NCI-H2107 treated with DMSO at 0.1 percent for 48 hours (cell line): ENCODE measurements around the gene B3GNT4.
"Not testable (repeated sequence)": the region's sequence is repeated elsewhere in the genome, so short reads cannot be mapped to it uniquely, and the experiment has no call there.

ENCODE experiments used
- DNase-seq: peaks from one replicate; lab custom pipeline; 2025; ENCODE audit not compliant: unreplicated experiment; lab: John Stamatoyannopoulos, UW

Gene B3GNT4

DNA sequence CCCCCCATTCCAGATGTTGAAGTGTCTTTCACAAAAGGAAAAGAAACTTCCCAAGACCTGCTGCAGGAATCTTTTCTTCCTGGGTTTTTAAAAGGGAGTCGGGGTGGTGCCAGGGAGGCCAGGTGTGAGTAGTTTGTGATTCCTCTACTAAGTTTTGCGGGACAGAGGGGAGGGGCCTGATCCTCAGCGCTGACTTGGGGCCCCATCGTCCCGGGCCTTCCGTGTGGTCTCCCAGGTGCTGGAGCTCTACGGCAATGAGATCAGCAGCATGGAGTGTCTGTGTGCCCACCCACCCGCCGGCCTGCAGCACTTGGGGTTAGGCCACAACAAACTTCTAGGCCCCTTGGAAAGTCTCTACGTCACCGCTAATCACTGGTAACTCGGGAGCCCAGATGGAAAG, 16.0 kb upstream of the B3GNT4 start:
- no peak for DNase-seq

DNA sequence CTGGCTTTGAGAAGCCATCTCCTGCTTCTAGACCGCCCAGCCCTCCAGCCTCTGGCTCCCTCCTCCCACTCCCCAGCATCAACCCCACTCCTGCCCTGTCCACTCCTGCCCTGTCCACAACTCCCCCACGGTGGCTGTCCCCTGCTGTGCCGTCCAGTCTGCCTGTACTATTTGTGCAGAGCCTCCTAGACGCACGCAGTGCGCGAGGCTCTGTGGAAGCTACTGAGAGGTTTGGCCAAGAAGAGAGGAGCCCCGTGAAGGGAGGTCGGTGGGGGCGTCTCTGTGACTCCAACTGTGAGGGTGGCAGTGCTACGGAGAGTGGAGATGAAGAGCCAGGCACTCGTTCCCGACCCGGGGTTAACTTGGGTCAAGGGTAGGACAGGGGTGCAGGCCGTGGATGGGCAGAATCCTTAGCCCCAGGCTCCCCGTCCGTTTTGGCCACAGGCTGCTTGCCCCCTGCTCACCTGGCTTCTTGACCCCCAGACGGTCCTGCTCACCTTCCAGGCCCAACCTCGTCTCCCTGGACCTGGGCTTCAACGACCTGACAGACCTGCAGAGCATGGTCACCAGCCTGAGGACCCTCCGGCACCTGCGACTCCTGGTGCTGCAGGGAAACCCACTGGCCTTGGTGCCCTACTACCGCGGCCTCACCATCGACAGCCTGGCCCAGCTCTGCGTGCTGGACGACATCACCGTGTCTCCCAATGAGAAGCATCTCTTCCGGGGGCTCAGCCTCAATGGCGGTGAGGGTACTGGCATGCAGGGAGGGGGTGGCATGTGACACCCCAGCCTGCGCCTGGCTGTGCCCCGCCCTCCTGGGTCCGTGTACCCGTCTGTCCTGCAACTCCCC, 13.7 kb upstream of the B3GNT4 start:
- no peak for DNase-seq

DNA sequence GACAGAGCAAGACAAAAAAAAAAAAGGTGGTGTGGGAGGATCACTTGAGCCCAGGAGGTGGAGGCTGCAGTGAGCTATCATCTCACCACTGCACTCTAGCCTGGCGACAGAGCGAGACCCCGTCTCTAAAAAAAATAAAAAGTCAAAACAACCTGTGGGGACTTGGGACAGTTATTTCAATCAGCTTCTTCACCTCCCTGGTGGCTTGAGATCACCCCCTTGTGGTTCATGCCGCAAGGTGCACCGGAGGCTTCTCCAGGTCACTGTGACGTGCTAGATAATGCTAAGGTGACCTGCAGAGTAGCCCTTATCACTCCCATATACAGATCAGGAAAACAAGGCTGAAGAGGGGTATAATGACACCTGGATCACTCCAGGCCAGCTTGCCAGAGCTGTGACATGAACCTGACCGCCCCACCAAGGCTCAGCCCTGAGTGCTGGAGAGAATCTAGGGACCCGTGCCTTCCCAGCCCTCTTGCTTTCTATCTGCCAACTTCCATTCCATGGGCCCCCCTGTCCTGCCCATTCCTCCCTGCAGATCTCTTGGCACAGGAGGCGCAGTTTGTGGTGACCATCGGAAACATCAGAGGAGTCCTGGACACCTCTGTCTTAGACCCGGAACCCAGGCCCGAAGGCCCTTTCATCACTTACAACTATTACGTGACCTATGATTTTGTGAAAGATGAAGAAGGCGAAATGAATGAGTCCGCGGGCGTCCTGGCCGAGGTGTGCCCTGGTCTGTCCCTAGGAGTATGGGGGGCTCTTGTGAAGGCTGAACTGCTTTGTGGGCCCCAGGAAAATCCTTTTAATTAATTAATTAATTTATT, 12.5 kb upstream of the B3GNT4 start:
- DNase-seq, result peak; percentile 64

DNA sequence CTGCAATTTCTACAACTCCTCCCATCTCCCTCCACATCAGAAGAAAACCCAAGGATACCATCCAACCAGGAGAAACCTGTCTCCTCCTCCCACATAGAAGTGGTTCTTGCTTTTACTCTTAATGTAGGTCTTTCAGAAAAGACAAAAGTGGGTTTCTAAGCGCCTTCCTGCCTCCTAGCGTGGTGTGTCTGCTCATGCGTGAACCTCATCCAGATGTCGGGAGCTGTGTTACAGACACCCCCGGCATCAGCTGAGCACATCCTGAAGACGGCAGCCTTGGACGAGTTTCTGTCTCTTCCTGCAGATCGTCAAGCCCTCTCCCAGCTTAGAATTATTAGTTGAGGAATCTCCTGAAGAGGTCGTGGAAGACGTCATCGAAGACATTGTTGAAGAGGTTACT, 11.1 kb upstream of the B3GNT4 start:
- no peak for DNase-seq

DNA sequence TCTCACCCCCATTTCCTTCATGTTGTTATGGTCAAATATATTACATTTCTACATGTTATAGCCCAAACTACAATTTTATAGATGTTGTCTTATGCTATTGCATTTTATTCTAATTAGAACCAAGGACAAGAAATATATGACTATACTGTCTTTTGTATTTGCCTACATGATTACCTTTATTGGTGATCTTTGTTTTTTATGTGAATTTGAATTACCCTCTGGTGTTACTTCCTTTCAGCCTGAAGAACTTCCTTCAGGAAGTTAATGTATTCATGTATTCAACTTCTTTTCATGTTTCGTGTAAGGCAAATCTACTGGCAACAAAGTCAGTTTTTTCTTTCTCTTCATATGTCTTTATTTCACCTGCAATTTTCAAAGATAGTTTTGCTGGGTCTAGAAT, 8.7 kb upstream of the B3GNT4 start:
- no peak for DNase-seq

- DNase-seq, result no peak
Measured at GRCh38 chr12:122195405-122195804, 8.1 kb upstream of the B3GNT4 start.

- no peak for DNase-seq
Measured at GRCh38 chr12:122197612-122197966, 5.9 kb upstream of the B3GNT4 start.

GRCh38 chr12:122199484-122200355, 3.8 kb upstream of the B3GNT4 start:
- DNase-seq, result no peak

GRCh38 chr12:122200541-122201175, 2.9 kb upstream of the B3GNT4 start:
- no peak for DNase-seq

- no peak for DNase-seq
Measured at GRCh38 chr12:122201381-122201780, 2.1 kb upstream of the B3GNT4 start.

DNA sequence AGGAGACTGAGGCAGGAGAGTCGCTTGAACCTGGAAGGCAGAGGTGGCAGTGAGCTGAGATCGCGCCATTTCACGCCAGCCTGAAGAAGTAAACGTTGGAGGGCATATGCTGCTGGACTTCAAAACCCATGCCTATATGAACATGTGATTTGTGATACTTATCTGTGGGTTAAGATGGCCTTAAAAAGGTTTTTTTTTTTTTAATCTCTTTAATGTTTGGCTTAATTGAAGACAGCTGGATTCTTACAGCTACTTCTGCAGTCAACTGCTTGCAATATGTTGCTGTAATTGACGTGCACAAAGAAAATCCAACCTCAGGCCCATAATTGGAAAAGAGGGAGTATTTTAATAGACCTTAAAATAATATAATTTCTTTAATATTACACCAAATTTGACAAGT, 1.5 kb upstream of the B3GNT4 start:
- no peak for DNase-seq

GRCh38 chr12:122202811-122203210, 698 bp upstream of the B3GNT4 start:
- not testable (repeated sequence) for DNase-seq

- no peak for DNase-seq
Measured at GRCh38 chr12:122204167-122205052, 901 bp downstream of the B3GNT4 start.

- no peak for DNase-seq
Measured at GRCh38 chr12:122205053-122205925, 1.8 kb downstream of the B3GNT4 start.

DNA sequence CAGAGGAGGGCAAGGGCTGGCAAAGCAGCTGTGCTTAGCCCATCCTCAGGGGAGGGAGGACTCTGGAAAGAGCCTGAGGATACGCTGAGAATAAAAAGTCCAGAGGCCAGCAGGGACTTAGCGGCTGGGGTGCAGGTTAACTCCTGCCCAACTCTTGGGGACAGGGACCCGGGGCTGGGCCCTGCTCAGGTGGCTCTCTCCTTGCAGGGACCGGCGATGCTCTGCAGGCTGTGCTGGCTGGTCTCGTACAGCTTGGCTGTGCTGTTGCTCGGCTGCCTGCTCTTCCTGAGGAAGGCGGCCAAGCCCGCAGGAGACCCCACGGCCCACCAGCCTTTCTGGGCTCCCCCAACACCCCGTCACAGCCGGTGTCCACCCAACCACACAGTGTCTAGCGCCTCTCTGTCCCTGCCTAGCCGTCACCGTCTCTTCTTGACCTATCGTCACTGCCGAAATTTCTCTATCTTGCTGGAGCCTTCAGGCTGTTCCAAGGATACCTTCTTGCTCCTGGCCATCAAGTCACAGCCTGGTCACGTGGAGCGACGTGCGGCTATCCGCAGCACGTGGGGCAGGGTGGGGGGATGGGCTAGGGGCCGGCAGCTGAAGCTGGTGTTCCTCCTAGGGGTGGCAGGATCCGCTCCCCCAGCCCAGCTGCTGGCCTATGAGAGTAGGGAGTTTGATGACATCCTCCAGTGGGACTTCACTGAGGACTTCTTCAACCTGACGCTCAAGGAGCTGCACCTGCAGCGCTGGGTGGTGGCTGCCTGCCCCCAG, 2.8 kb downstream of the B3GNT4 start:
- no peak for DNase-seq

GRCh38 chr12:122206976-122207375, 3.5 kb downstream of the B3GNT4 start:
- DNase-seq, result no peak

GRCh38 chr12:122207391-122207790, 3.9 kb downstream of the B3GNT4 start:
- DNase-seq, result no peak
